ENCODE measurements around the gene SAPCD2. TPM values are rescaled to one million over a fixed set of nuclear protein-coding genes. Genes with fewer than 3 reads are reported as not detected.
A peak's percentile ranks its signal among the peaks of the same experiment; 100 is the strongest.

SAPCD2 gene
- total RNA-seq, 1 experiment from 2014 or later: 29.8 TPM

DNA sequence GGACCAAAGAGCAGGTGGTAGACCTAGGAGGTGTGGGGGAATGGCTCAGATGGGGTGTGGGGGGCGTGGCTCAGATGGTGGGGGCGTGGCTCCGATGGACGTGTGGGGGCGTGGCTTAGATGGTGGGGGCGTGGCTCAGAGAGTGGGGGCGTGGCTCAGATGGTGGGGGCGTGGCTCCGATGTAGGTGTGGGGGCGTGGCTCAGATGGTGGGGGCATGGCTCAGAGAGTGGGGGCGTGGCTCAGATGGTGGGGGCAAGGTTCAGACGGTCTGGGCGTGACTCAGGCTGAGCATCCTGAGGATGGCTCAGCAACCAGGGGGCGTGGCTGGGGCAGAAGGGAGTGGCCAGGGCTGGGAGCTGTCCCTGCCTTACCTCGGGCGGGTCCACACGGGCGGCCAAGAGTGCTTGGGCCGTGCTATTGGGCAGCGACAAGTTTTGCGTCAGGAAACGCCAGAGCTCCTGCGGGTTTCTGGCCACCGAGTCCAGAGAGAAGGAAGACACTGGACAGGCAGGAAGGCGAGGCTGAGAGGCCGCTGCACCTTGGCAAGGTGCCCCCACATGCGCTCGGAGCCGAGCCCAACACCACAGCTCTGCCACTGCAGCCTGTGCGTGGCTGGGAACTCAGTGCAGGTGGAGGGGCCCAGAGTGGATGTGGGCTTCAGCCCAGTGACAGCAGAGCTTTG lies 48.2 kb downstream of the SAPCD2 start:
- Mint-ChIP-seq H3K27me3 (ENCODE audit: low read depth) (peaks cover 8% of the 10 kb centered on the region), H3K36me3 (ENCODE audit: insufficient read depth in 1 of 3, low read depth in 3 of 3) (peaks cover 0 to 2% (median under 1%) of the 10 kb centered on the region in 3 experiments; a peak in 3 of 7 replicates), H3K4me3 (peak overlapping the region in 1 of 2 experiments; percentile 38; a peak in 1 of 5 replicates), H3K27ac (no peak overlapping the region), H3K4me1 (peaks cover 2 to 10% of the 10 kb centered on the region in 2 experiments; a peak in 3 of 4 replicates), H3K9me3 (no peaks in the 10 kb centered on the region)
- no peaks in the 10 kb centered on the region for H3K9me3 ChIP-seq (ENCODE audit: control insufficient read depth, low read depth, low read length)
- H2AK5ac ChIP-seq (ENCODE audit: insufficient read length, low read length): no peak overlapping the region
- H3K79me1 ChIP-seq (ENCODE audit: insufficient read depth, low read depth, low read length, poor library complexity, severe bottlenecking): no peaks in the 10 kb centered on the region
- H3K27me3 ChIP-seq (ENCODE audit: insufficient read depth, low read length): no peaks in the 10 kb centered on the region
- H4K8ac ChIP-seq (replicated peaks; ENCODE audit: insufficient read length, low read depth, low read length): no peak overlapping the region
- H3K56ac ChIP-seq (ENCODE audit: insufficient read length, low read depth, low read length): no peak overlapping the region
- no peaks in the 10 kb centered on the region for H3K4me1 ChIP-seq (ENCODE audit: insufficient read depth, low read length)
- H3K9ac ChIP-seq (ENCODE audit: extremely low read depth, insufficient read length, low read length): no peak overlapping the region
- H3K4me2 ChIP-seq (ENCODE audit: insufficient read depth, insufficient read length, low read length): no peak overlapping the region
- no peak overlapping the region for H2BK120ac ChIP-seq (ENCODE audit: low read depth, low read length, poor library complexity, severe bottlenecking)
- H3K79me2 ChIP-seq (ENCODE audit: insufficient read depth, low read length): no peaks in the 10 kb centered on the region
- H3K23me2 ChIP-seq (ENCODE audit: insufficient read length, low read depth, low read length, poor library complexity, severe bottlenecking): peaks cover under 1% of the 10 kb centered on the region
- TF ChIP-seq, protein P1, sequence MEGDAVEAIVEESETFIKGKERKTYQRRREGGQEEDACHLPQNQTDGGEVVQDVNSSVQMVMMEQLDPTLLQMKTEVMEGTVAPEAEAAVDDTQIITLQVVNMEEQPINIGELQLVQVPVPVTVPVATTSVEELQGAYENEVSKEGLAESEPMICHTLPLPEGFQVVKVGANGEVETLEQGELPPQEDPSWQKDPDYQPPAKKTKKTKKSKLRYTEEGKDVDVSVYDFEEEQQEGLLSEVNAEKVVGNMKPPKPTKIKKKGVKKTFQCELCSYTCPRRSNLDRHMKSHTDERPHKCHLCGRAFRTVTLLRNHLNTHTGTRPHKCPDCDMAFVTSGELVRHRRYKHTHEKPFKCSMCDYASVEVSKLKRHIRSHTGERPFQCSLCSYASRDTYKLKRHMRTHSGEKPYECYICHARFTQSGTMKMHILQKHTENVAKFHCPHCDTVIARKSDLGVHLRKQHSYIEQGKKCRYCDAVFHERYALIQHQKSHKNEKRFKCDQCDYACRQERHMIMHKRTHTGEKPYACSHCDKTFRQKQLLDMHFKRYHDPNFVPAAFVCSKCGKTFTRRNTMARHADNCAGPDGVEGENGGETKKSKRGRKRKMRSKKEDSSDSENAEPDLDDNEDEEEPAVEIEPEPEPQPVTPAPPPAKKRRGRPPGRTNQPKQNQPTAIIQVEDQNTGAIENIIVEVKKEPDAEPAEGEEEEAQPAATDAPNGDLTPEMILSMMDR (conservative IDR thresholded peaks at IDR 0.05): no peak
- peak; percentile 98 for DNase-seq
- H3K23ac ChIP-seq (ENCODE audit: insufficient read length, low read depth, low read length): no peak overlapping the region
- H4K91ac ChIP-seq (ENCODE audit: insufficient read length, low read depth, low read length): no peak overlapping the region
- H3K27ac ChIP-seq (ENCODE audit: insufficient read length, low read depth, low read length): no peak overlapping the region
- no peak overlapping the region for H2BK20ac ChIP-seq (ENCODE audit: low read depth, low read length, poor library complexity, severe bottlenecking)
- H2BK15ac ChIP-seq (ENCODE audit: low read depth, low read length): no peak overlapping the region
- H3T11ph ChIP-seq (ENCODE audit: low read length): no peak overlapping the region
- no CpG with 5 or more reads among the region's 30 CpGs for WGBS (ENCODE audit: extremely low coverage, insufficient read length, low lambda C conversion rate)
- H4K5ac ChIP-seq (ENCODE audit: insufficient read length, low read depth, low read length): no peak overlapping the region
- no peak overlapping the region for H2BK5ac ChIP-seq (ENCODE audit: insufficient read length, low read length)
- H3K18ac ChIP-seq (ENCODE audit: insufficient read length, low read depth, low read length): no peak overlapping the region
- H2BK12ac ChIP-seq (ENCODE audit: insufficient read length, low read depth, low read length): no peak overlapping the region
- H3K4ac ChIP-seq (ENCODE audit: low read depth, low read length): no peak overlapping the region
- H3K14ac ChIP-seq (ENCODE audit: insufficient read depth, low read length): no peak overlapping the region
- H4K20me1 ChIP-seq (ENCODE audit: control insufficient read depth, insufficient read depth, insufficient read length): no peaks in the 10 kb centered on the region
- H2AFZ ChIP-seq (ENCODE audit: low read length): no peak overlapping the region

All from H9 (cell line).